HG03354 (cell line): ENCODE data around the gene NDUFS1.
A peak's percentile ranks its signal among the peaks of the same experiment; 100 is the strongest.
"Not testable (repeated sequence)": the region's sequence is repeated elsewhere in the genome, so short reads cannot be mapped to it uniquely, and the experiment has no call there.

ENCODE experiments used
- ATAC-seq: cut with Tn5 transposase; IDR thresholded peaks from one replicate; pipeline ENCODE4 v1.9.1; 2021; ENCODE audit warnings: mild to moderate bottlenecking; ENCODE audit not compliant: unreplicated experiment, poor library complexity, severe bottlenecking

NDUFS1 gene

GRCh38 chr2:206159346-206160124 is at the start of gene NDUFS1, which contains the start of gene EEF1B2:
TSS of gene NDUFS1 (minus strand) at chr2:206159444. CDS start at chr2:206153678, 5,766 bp downstream.
TSS of gene EEF1B2 (plus strand) at chr2:206159895. CDS start at chr2:206159980, 85 bp downstream.
- ATAC-seq = peak; percentile 91

GRCh38 chr2:206208900-206209299 is 49.7 kb upstream of the NDUFS1 start:
- ATAC-seq = no peak

- not testable (repeated sequence) for ATAC-seq
These were observed 48.1 kb upstream of the NDUFS1 start for GRCh38 chr2:206207316-206207715.

GRCh38 chr2:206204710-206205109 is 45.5 kb upstream of the NDUFS1 start:
- no peak for ATAC-seq

- no peak for ATAC-seq
These were observed 44.1 kb upstream of the NDUFS1 start for GRCh38 chr2:206203331-206203730.

GRCh38 chr2:206202446-206202845 is 43.2 kb upstream of the NDUFS1 start:
- no peak for ATAC-seq

GRCh38 chr2:206201075-206201848 is 42.0 kb upstream of the NDUFS1 start:
- ATAC-seq = no peak

- no peak for ATAC-seq
These were observed 39.4 kb upstream of the NDUFS1 start for GRCh38 chr2:206198677-206199076.

GRCh38 chr2:206193671-206194357 is 34.6 kb upstream of the NDUFS1 start:
- ATAC-seq = no peak

GRCh38 chr2:206192157-206192556 is 32.9 kb upstream of the NDUFS1 start:
- no peak for ATAC-seq

- no peak for ATAC-seq
These were observed 31.4 kb upstream of the NDUFS1 start for GRCh38 chr2:206190689-206191088.

- ATAC-seq = no peak
These were observed 30.9 kb upstream of the NDUFS1 start for GRCh38 chr2:206190111-206190510.

GRCh38 chr2:206189691-206190090 is 30.4 kb upstream of the NDUFS1 start:
- ATAC-seq = no peak

GRCh38 chr2:206181526-206181925 is 22.3 kb upstream of the NDUFS1 start:
- not testable (repeated sequence) for ATAC-seq

GRCh38 chr2:206176901-206177300 is 17.7 kb upstream of the NDUFS1 start:
- ATAC-seq = no peak

GRCh38 chr2:206176121-206176520 is 16.9 kb upstream of the NDUFS1 start:
- no peak for ATAC-seq

GRCh38 chr2:206173147-206173546 is 13.9 kb upstream of the NDUFS1 start:
- ATAC-seq = no peak

GRCh38 chr2:206171624-206172397 is 12.6 kb upstream of the NDUFS1 start:
- not testable (repeated sequence) for ATAC-seq

- not testable (repeated sequence) for ATAC-seq
These were observed 9.0 kb upstream of the NDUFS1 start for GRCh38 chr2:206168230-206168629.
